Measurements from ENCODE around the gene HJV.

DNA sequence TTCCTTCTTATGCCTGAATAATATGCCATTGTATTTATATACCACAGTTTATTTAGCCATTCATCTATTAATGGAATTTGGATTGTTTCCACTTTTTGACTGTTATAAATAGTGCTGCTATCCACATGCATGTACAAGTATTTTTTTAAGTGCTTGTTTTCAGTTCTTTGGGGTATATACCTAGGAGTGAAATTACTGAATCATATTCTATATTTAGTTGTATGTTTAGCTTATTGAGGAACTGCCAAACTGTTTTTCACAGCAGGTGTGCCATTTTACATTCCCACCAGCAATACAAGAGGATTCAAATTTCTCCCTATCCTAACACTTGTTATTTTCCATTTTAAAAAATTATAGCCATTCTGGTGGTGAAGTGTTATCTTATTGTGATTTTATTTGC lies 7.6 kb upstream of the HJV start:
- TF ChIP-seq, protein P1, sequence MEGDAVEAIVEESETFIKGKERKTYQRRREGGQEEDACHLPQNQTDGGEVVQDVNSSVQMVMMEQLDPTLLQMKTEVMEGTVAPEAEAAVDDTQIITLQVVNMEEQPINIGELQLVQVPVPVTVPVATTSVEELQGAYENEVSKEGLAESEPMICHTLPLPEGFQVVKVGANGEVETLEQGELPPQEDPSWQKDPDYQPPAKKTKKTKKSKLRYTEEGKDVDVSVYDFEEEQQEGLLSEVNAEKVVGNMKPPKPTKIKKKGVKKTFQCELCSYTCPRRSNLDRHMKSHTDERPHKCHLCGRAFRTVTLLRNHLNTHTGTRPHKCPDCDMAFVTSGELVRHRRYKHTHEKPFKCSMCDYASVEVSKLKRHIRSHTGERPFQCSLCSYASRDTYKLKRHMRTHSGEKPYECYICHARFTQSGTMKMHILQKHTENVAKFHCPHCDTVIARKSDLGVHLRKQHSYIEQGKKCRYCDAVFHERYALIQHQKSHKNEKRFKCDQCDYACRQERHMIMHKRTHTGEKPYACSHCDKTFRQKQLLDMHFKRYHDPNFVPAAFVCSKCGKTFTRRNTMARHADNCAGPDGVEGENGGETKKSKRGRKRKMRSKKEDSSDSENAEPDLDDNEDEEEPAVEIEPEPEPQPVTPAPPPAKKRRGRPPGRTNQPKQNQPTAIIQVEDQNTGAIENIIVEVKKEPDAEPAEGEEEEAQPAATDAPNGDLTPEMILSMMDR (IDR thresholded peaks at IDR 0.05) = no peak
- TF ChIP-seq POLR2A (IDR thresholded peaks at IDR 0.05) = no peak

Data from ovary (tissue), 3 donors.